SH-SY5Y (cell line): ENCODE measurements around the gene EEFSEC.

Experiments used
- GATA2 ChIP-seq: IDR thresholded peaks from 2 replicates; pipeline ENCODE4 v1.6.1; 2011; ENCODE audit warnings: mild to moderate bottlenecking, low read depth, low read length
- GATA3 ChIP-seq: IDR thresholded peaks from 2 replicates; pipeline ENCODE4 v1.6.1; 2011; ENCODE audit warnings: low read depth, mild to moderate bottlenecking, low read length, moderate library complexity

DNA sequence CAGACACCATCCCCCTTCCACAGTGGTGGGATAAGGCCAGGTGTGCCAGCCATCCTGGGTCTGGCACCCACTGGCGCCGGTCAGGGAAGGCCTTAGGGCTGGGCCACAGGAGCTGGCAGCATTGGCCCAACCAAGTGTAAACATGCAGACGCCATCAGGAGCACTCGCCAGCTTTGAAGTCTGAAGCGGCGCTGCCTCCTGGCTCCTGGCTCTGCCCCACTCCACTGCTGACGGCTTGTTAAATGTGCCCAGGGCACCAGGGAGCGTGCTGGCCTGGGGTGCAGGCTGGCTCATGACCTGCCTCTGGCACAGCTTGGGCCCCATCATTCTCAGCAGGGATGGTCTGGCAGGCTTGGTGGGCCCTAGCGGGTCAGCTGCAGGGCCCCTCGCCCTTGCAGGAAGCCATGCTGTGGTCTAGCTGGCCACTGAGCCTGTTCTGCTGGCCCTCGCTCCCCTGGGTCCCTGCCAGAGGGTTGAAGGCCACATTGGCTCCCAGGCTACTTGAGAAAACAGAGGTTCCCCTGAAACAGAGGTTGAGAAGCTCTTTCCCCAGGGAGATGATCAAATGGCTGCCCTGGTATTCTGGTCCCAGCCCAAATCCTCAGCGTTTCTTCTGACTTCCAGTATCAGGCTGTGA, 196.8 kb downstream of the EEFSEC start:
- no peak for TF ChIP-seq GATA2
- no peak for TF ChIP-seq GATA3
